ENCODE measurements around the gene EXOC3L1.

DNA sequence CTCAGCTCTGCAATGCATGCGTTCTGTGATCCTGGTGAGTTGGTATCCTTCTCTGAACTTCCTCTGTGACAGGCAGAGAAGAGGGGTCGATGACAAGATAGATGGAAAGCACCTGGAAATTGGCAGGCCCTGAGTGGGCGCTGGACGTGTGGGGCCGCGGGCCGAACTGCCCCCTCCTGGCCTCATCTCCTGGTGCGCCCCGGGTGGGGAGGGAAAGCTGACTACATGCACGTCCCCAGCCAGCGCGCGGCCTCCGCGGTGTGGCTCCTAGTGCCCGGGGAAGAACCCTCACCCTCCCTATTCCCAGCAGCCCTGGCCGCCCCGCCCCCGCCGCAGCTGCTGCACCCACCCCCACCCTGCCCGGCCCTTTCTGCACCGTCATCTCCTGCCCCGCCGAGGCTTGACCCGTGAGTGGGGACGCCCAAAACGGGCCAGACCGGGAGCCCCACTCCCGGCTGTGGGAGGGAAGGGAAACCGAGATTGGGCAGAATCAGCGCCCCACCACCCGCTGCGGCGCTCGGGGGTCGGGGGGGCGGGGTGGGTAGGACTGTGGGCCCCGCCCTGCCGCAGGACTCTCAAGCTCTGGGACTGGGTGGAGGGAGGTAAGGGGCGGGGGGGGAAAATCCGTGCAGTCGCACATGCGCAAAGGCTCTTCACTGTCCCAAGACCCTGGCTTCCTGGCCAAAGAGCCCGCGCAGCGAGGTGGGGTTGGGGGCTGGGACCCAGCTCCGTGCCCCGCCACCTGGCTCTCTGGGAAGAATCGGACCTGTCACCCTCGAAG is 19.6 kb downstream of the EXOC3L1 start, which contains the start of gene NOL3:
- TF ChIP-seq POLR2A (IDR thresholded peaks at IDR 0.05; ENCODE audit: low read length) (no peak), GATA1 (IDR thresholded peaks at IDR 0.05; ENCODE audit: low read depth, low read length) (no peak)
